ENCODE results near the gene SIRT1. TPM values are rescaled to one million over a fixed set of nuclear protein-coding genes. Genes with fewer than 3 reads are reported as not detected.

SIRT1 gene
- total and polyA plus RNA-seq, 10 of the 15 experiments (the other 5 are each of a cell fraction or from before 2014, with no cell fraction given): 3.6 to 14.2 (median 10.2) TPM

GRCh38 chr10:67884842-67885670 is 600 bp downstream of the SIRT1 start (continued):
- TF ChIP-seq IRF3 (IDR thresholded peaks at IDR 0.05): no peak
- TF ChIP-seq USF2 (IDR thresholded peaks at IDR 0.05; ENCODE audit: borderline replicate concordance, low read depth, low read length): no peak
- no peak for TF ChIP-seq FOXK2 (IDR thresholded peaks at IDR 0.05)
- TF ChIP-seq EGR1 (IDR thresholded peaks at IDR 0.05; ENCODE audit: borderline replicate concordance in 1 of 2, low read depth in 2 of 2, low read length in 2 of 2): no peak
- no peak for TF ChIP-seq ZNF274 (IDR thresholded peaks at IDR 0.05; ENCODE audit: insufficient read depth, insufficient read length)
- no peak for TF ChIP-seq PRDM15 (CRISPR knock-in tag; IDR thresholded peaks at IDR 0.05)
- TF ChIP-seq SRF (IDR thresholded peaks at IDR 0.05; ENCODE audit: low read depth in 2 of 2, low read length in 2 of 2): no peak
- peak; percentile 57 for TF ChIP-seq DPF2 (IDR thresholded peaks at IDR 0.05)
- no peak for TF ChIP-seq CUX1 (IDR thresholded peaks at IDR 0.05; ENCODE audit: insufficient replicate concordance, low read depth, low read length)
- TF ChIP-seq STAT1 (conservative IDR thresholded peaks at IDR 0.05): no peak
- no peak for TF ChIP-seq BRCA1 (IDR thresholded peaks at IDR 0.05; ENCODE audit: low read depth, low read length)
- peak; percentile 65; the same call in 1 of the 2 replicates for TF ChIP-seq HDGF (IDR thresholded peaks at IDR 0.05)
- no peak for TF ChIP-seq FOS (IDR thresholded peaks at IDR 0.05; ENCODE audit: borderline replicate concordance, extremely low read depth, insufficient read length)
- no peak for TF ChIP-seq JUNB (IDR thresholded peaks at IDR 0.05)
